PC-3 (cell line): ENCODE measurements around the gene KIF1B. TPM values are rescaled to one million over a fixed set of nuclear protein-coding genes. Genes with fewer than 3 reads are reported as not detected.

Experiments used
- ATAC-seq: fragments of 200-7000 bp; cut with Tn5 transposase; 2 replicates; pipeline ENCODE4 v1.9.1; 2020; ENCODE audit warnings: mild to moderate bottlenecking, moderate library complexity
- BruUV-seq: library from RNA; stranded (reverse); fragments of 400-500 nt; replicated peaks from 2 replicates; lab custom pipeline; 2021; lab: Mats Ljungman, UMichigan
- CTCF ChIA-PET: fragments of 300-600 bp; sonication (Branson Sonifier 250); formaldehyde crosslinking; loops from one replicate; lab custom pipeline; 2022; ENCODE audit warnings: antibody characterized with exemption; lab: Charles Lee
- POLR2A ChIA-PET: fragments of 300-600 bp; sonication (Branson Sonifier 250); formaldehyde crosslinking; loops from one replicate; lab custom pipeline; 2022; ENCODE audit warnings: antibody characterized with exemption; ENCODE audit not compliant: unreplicated experiment; lab: Charles Lee
- DNase-seq: peaks from one replicate; pipeline ENCODE4 v3.0.0-alpha.2; 2015
- H2AFZ ChIP-seq: fragments of 300-600 bp; sonication (generic); 2 replicates; pipeline ENCODE4 v1.6.0; 2016; ENCODE audit warnings: antibody characterized with exemption, low read length
- H3F3A ChIP-seq: fragments of 300-600 bp; sonication (generic); one replicate; pipeline ENCODE4 v1.6.0; 2017; ENCODE audit warnings: antibody characterized with exemption, low read length, control low read depth, mild to moderate bottlenecking; ENCODE audit not compliant: unreplicated experiment
- H3K27ac ChIP-seq: fragments of 300-600 bp; sonication (generic); 2 replicates; pipeline ENCODE4 v1.5.1; 2016; ENCODE audit warnings: mild to moderate bottlenecking, low read length
- H3K27me3 ChIP-seq: fragments of 300-600 bp; sonication (generic); 2 replicates; pipeline ENCODE4 v1.6.1; 2016; ENCODE audit warnings: low read length, mixed read lengths
- H3K36me3 ChIP-seq: fragments of 300-600 bp; sonication (generic); 2 replicates; pipeline ENCODE4 v1.6.1; 2016; ENCODE audit warnings: low read depth, mixed run types, low read length, mixed read lengths
- H3K4me1 ChIP-seq: fragments of 300-600 bp; sonication (generic); 2 replicates; pipeline ENCODE4 v1.5.1; 2016; ENCODE audit warnings: low read length; ENCODE audit not compliant: insufficient read depth
- H3K4me2 ChIP-seq: fragments of 300-600 bp; sonication (generic); 2 replicates; pipeline ENCODE4 v1.6.0; 2016; ENCODE audit warnings: low read length
- H3K4me3 ChIP-seq: fragments of 300-600 bp; sonication (generic); 2 replicates; pipeline ENCODE4 v1.5.1; 2016; ENCODE audit warnings: mild to moderate bottlenecking, low read length, mixed read lengths
- H3K79me2 ChIP-seq: fragments of 300-600 bp; sonication (generic); 2 replicates; pipeline ENCODE4 v1.6.1; 2017; ENCODE audit warnings: low read length, mixed read lengths
- H3K9ac ChIP-seq: fragments of 300-600 bp; sonication (generic); 2 replicates; pipeline ENCODE4 v1.6.0; 2016; ENCODE audit warnings: mild to moderate bottlenecking, low read length
- H3K9me2 ChIP-seq: fragments of 300-600 bp; sonication (generic); replicated peaks from 2 replicates; pipeline ENCODE4 v1.6.1; 2016; ENCODE audit warnings: mixed run types, low read length, mixed read lengths
- H3K9me3 ChIP-seq: fragments of 300-600 bp; sonication (generic); 2 replicates; pipeline ENCODE4 v1.6.1; 2016; ENCODE audit warnings: low read length, mixed read lengths
- H4K20me1 ChIP-seq: fragments of 300-600 bp; sonication (generic); 2 replicates; pipeline ENCODE4 v1.6.1; 2016; ENCODE audit warnings: low read length, mixed read lengths
- EZH2 ChIP-seq: fragments of 300-600 bp; sonication (generic); IDR thresholded peaks from one replicate; pipeline ENCODE4 v1.6.1; 2017; ENCODE audit warnings: antibody characterized with exemption, mild to moderate bottlenecking, low read length; ENCODE audit not compliant: unreplicated experiment
- EZH2phosphoT487 ChIP-seq: fragments of 300-600 bp; sonication (generic); IDR thresholded peaks from 2 replicates; pipeline ENCODE4 v1.6.1; 2018; ENCODE audit warnings: mild to moderate bottlenecking, antibody characterized with exemption, low read length, borderline replicate concordance
- intact Hi-C: fragments of 100-400 bp; cut with micrococcal nuclease; formaldehyde crosslinking; loops from 2 replicates; pipeline ENCODE4 v1.9.0; 2023
- total RNA-seq: library from RNA; depleted of rRNA; stranded (reverse); fragments of >200 nt; gene quantifications from 2 replicates; pipeline ENCODE4 v1.2.3, GENCODE V29; 2014
- TF ChIP-seq, protein P1 (sequence below): fragments of 300-600 bp; sonication (generic); conservative IDR thresholded peaks from 2 replicates; pipeline ENCODE4 v1.5.1; 2017; ENCODE audit warnings: antibody characterized with exemption, low read depth, mild to moderate bottlenecking, low read length

Gene KIF1B
- total RNA-seq, 1 experiment from 2014 or later, result 21.4 TPM

DNA sequence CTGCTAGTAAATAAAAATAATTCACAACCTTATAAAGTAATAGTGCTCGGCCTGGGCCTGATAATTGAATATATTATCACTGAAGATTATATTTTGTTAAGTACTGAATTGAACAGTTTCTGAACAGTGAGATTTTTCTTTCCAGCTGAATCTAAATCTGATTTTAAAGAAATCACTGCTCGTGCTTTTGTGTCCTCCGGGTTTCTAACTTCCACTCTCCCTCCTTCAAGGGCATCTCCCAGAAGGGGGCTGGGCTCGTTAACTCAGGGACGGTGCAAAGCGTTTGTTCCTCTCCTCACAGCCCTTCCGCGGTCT is 823 bp upstream of the KIF1B start:
- ChIA-PET CTCF (interaction anchor here (0.5 to 1.8 kb wide), 7 partner anchors 8 to 169 kb away, joined by 3 to 9 read pairs (median 3); no protein-coding TSS in a partner anchor), POLR2A (no interaction called here)
- peak overlapping the region; percentile 83 for H3K9ac ChIP-seq
- peak overlapping the region; percentile 100 for H3K4me3 ChIP-seq
- intact Hi-C loops, result no loop called here
- H3K36me3 ChIP-seq, result no peaks in the 10 kb centered on the region
- peak overlapping the region; percentile 86 for H3K4me2 ChIP-seq
- no peak for ATAC-seq
- no peaks in the 10 kb centered on the region for H3K9me3 ChIP-seq
- H3K27ac ChIP-seq, result peak overlapping the region; percentile 55
- H3F3A ChIP-seq, result no peaks in the 10 kb centered on the region
- no peaks in the 10 kb centered on the region for H3K9me2 ChIP-seq
- H3K27me3 ChIP-seq, result no peaks in the 10 kb centered on the region
- no TSS peak for BruUV-seq
- TF ChIP-seq, protein P1, sequence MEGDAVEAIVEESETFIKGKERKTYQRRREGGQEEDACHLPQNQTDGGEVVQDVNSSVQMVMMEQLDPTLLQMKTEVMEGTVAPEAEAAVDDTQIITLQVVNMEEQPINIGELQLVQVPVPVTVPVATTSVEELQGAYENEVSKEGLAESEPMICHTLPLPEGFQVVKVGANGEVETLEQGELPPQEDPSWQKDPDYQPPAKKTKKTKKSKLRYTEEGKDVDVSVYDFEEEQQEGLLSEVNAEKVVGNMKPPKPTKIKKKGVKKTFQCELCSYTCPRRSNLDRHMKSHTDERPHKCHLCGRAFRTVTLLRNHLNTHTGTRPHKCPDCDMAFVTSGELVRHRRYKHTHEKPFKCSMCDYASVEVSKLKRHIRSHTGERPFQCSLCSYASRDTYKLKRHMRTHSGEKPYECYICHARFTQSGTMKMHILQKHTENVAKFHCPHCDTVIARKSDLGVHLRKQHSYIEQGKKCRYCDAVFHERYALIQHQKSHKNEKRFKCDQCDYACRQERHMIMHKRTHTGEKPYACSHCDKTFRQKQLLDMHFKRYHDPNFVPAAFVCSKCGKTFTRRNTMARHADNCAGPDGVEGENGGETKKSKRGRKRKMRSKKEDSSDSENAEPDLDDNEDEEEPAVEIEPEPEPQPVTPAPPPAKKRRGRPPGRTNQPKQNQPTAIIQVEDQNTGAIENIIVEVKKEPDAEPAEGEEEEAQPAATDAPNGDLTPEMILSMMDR, result no peak
- TF ChIP-seq EZH2 (no peak), EZH2phosphoT487 (no peak)
- peaks cover 37% of the 10 kb centered on the region for H3K79me2 ChIP-seq
- H2AFZ ChIP-seq, result peak overlapping the region; percentile 93
- DNase-seq, result no peak
- H4K20me1 ChIP-seq, result peaks cover 23% of the 10 kb centered on the region
- H3K4me1 ChIP-seq, result peaks cover 18% of the 10 kb centered on the region

DNA sequence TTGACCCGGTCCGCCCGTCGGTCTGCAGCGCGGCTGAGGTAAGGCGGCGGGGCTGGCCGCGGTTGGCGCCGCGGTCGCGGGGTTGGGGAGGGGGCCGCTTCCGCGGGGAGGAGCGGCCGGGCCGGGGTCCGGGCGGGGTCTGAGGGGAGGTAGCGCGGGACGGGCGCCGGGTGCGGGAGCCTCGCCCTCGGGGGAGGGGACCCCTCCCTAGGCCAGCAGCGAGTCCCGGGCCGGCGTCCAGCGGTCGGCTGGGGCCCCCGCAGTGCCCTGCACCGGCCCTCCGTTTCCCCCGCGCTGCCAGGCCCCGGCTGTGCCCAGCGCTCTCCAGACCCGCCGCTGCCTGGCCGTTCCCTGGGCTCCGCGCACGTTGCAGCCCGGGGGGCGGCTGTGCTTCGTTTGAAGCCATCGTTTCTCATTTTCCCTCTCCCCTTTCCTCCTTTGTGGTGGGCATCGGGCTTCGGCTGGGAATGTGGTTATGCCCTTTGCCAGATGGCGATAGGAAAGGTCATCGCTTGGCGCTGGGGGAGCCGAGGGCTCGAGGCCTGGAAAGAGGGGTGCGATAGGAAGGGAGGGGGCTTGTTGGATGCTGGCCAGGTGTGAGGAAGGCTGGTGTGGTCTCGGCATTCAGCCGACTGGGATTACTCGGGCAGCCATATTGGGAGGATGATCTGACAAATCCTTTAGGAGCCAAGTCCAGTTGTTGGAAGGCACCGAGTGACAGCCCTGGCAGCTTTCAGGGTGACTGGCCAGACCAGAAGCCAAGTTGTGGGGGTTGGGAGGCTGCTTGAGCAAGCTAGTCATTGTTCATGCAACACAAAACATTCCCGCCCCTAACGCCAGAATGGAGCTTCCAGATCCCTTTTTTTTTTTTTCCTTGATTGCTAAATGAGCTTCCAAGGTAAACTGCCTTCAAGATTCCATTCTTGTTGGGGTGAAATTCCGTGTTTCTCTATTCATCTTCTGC is 753 bp downstream of the KIF1B start:
- no peaks in the 10 kb centered on the region for H3K36me3 ChIP-seq
- H3K4me1 ChIP-seq, result peaks cover 18% of the 10 kb centered on the region
- peaks cover 30% of the 10 kb centered on the region for H4K20me1 ChIP-seq
- ChIA-PET POLR2A (no interaction called here), CTCF (interaction anchor here (0.6 to 1.4 kb wide), 5 partner anchors 10 to 261 kb away, joined by 3 to 9 read pairs (median 3); no protein-coding TSS in a partner anchor)
- peak overlapping the region; percentile 92 for H3K9ac ChIP-seq
- TF ChIP-seq, protein P1, result no peak
- TF ChIP-seq EZH2phosphoT487, result no peak
- no peak for TF ChIP-seq EZH2
- H3F3A ChIP-seq, result no peaks in the 10 kb centered on the region
- DNase-seq (peak; percentile 90), ATAC-seq (peak; percentile 31)
- peak overlapping the region; percentile 80 for H3K27ac ChIP-seq
- H3K9me2 ChIP-seq, result no peaks in the 10 kb centered on the region
- H3K4me3 ChIP-seq, result peak overlapping the region; percentile 100
- peak overlapping the region; percentile 76 for H2AFZ ChIP-seq
- intact Hi-C loops, result loop anchor here (1.0 to 5.0 kb wide), 3 partner anchors 41 to 217 kb away; no protein-coding TSS in a partner anchor
- H3K9me3 ChIP-seq, result no peaks in the 10 kb centered on the region
- TSS peak; percentile 56 for BruUV-seq
- H3K27me3 ChIP-seq, result no peaks in the 10 kb centered on the region
- peak overlapping the region; percentile 92 for H3K4me2 ChIP-seq
- H3K79me2 ChIP-seq, result peaks cover 51% of the 10 kb centered on the region
